ENCODE data around the gene SLC25A46. TPM values are rescaled to one million over a fixed set of nuclear protein-coding genes. Genes with fewer than 3 reads are reported as not detected.
"Not testable (repeated sequence)": the region's sequence is repeated elsewhere in the genome, so short reads cannot be mapped to it uniquely, and the experiment has no call there.

Gene SLC25A46
- total and polyA plus RNA-seq, 10 donors = 14.1 to 59.7 (median 41.4) TPM

DNA sequence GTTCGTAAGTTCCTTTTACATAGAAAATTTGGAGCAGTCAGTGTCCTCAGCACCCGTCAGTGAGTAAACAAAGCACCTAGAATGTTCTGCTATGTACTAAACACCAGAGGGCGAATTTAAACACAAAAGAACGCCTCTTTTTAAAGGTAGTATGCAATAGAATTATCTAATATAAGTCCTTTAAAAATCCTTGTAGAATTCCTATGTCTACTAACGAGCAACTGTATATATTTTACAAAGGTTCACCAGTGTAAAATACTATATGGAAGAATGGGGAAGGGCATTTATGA is 11.8 kb upstream of the SLC25A46 start:
- Histone ChIP-seq H3K27ac (no peak overlapping the region), H3K4me3 (peak overlapping the region; percentile 22 to 62 (median 41)), H3K36me3 (no peaks in the 10 kb centered on the region), H3K9me3 (no peaks in the 10 kb centered on the region), H3K4me1 (peaks cover 0 to 8% (median 0%) of the 10 kb centered on the region in 6 donors), H3K27me3 (replicated peaks in 1 of 7) (no peaks in the 10 kb centered on the region)
- no peak for DNase-seq
- WGBS, 5 donors = 39 to 70% (median 50%) methylated on average over 5 of the region's 5 CpGs
- intact Hi-C loops (cut with DNase I; ENCODE audit: low total_unique reads) = no loop called here
- TF ChIP-seq, protein P1, sequence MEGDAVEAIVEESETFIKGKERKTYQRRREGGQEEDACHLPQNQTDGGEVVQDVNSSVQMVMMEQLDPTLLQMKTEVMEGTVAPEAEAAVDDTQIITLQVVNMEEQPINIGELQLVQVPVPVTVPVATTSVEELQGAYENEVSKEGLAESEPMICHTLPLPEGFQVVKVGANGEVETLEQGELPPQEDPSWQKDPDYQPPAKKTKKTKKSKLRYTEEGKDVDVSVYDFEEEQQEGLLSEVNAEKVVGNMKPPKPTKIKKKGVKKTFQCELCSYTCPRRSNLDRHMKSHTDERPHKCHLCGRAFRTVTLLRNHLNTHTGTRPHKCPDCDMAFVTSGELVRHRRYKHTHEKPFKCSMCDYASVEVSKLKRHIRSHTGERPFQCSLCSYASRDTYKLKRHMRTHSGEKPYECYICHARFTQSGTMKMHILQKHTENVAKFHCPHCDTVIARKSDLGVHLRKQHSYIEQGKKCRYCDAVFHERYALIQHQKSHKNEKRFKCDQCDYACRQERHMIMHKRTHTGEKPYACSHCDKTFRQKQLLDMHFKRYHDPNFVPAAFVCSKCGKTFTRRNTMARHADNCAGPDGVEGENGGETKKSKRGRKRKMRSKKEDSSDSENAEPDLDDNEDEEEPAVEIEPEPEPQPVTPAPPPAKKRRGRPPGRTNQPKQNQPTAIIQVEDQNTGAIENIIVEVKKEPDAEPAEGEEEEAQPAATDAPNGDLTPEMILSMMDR (IDR thresholded peaks at IDR 0.05 in 8 of 11, conservative IDR thresholded peaks at IDR 0.05 in 3 of 11) = peak in 1 of 11 experiments; percentile 11
- no peak for TF ChIP-seq POLR2AphosphoS5 (IDR thresholded peaks at IDR 0.05)

DNA sequence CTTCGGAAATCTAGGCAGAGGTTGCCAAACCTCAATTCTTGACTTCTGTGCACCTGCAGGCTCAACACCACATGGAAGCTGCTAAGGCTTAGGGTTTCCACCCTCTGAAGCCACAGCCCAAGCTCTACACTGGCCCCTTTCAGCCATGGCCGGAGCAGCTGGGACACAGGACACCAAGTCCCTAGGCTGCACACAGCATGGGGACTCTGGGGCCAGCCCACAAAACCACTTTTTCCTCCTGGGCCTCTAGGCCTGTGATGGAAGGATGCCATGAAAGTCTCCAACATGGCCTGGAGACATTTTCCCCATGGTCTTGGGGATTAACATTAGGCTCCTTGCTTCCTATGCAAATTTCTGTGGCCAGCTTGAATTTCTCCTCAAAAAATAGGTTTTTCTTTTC is 7.3 kb upstream of the SLC25A46 start:
- DNase-seq; H3K4me1 ChIP-seq; H3K4me3 ChIP-seq; H3K27ac ChIP-seq; H3K9me3 ChIP-seq; H3K27me3 ChIP-seq (replicated peaks in 1 of 7); H3K36me3 ChIP-seq; intact Hi-C loops (cut with DNase I; ENCODE audit: low total_unique reads): not testable (repeated sequence)
- 93 to 100% (median 93%) methylated on average over 2 of the region's 2 CpGs for WGBS, 5 donors

DNA sequence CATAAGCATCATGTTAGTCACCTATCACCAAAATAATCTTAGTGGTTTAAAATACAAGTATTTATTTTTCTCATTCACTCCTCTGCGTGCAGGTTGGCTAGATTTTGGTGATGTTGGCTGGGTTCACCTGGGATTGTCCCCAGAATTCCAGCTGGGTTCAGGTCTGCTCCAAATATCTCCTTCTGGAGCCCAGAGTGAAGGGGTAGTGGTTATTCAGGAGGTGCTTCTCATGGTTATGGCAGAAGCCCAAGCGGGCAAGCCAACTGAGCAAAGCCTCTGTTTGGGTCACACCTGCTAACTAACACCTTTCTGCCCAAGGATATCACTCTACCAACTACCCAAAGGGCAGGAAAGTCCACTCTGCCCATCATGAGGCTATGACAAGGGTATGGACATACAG is 4.7 kb upstream of the SLC25A46 start:
- H3K4me1 ChIP-seq = peaks cover 4 to 18% (median 5%) of the 10 kb centered on the region in 6 donors
- peaks cover 0 to 5% (median 0%) of the 10 kb centered on the region in 7 donors for H3K27me3 ChIP-seq (replicated peaks in 1 of 7)
- H3K27ac ChIP-seq = no peak overlapping the region
- TF ChIP-seq POLR2A (IDR thresholded peaks at IDR 0.05) (no peak), POLR2AphosphoS5 (IDR thresholded peaks at IDR 0.05) (no peak)
- TF ChIP-seq, protein P1 (IDR thresholded peaks at IDR 0.05 in 8 of 11, conservative IDR thresholded peaks at IDR 0.05 in 3 of 11) = no peak
- no peaks in the 10 kb centered on the region for H3K36me3 ChIP-seq
- no peaks in the 10 kb centered on the region for H3K9me3 ChIP-seq
- no peak overlapping the region for H3K4me3 ChIP-seq
- WGBS, 5 donors = 90 to 96% (median 93%) methylated on average over 2 of the region's 2 CpGs
- intact Hi-C loops (cut with DNase I; ENCODE audit: low total_unique reads) = no loop called here
- no peak for DNase-seq

DNA sequence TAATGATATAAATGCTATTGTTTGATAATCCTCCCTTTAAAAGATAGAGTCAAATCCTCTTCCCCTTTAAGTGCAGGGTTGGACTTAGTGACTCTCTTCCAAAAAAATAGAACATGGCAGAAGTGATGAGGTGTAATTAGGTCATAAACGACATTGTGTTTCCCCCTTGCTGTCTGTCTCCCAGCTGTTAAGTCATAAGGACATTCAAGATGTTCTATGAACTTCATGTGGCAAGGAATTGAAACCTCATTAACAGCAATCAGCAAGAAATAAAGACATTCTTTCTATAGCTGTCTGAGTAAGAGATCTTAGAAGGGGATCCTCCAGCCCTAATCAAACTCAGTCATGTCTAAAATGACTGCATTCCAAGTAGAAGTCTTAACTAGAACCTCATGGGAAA is 3.3 kb upstream of the SLC25A46 start:
- Histone ChIP-seq H3K4me3 (no peak overlapping the region), H3K27ac (no peak overlapping the region), H3K36me3 (no peaks in the 10 kb centered on the region), H3K9me3 (no peaks in the 10 kb centered on the region), H3K27me3 (replicated peaks in 1 of 7) (peaks cover 0 to 5% (median 0%) of the 10 kb centered on the region in 7 donors), H3K4me1 (peaks cover 15 to 32% (median 16%) of the 10 kb centered on the region in 6 donors)
- WGBS, 5 donors = 54 to 71% (median 68%) methylated on average over 1 of the region's 1 CpG
- intact Hi-C loops (cut with DNase I; ENCODE audit: low total_unique reads) = loop anchor here (5.0 kb wide), 1 partner anchor 362 kb away; no protein-coding TSS in a partner anchor
- TF ChIP-seq, protein P1 (IDR thresholded peaks at IDR 0.05 in 8 of 11, conservative IDR thresholded peaks at IDR 0.05 in 3 of 11) = no peak
- no peak for DNase-seq

DNA sequence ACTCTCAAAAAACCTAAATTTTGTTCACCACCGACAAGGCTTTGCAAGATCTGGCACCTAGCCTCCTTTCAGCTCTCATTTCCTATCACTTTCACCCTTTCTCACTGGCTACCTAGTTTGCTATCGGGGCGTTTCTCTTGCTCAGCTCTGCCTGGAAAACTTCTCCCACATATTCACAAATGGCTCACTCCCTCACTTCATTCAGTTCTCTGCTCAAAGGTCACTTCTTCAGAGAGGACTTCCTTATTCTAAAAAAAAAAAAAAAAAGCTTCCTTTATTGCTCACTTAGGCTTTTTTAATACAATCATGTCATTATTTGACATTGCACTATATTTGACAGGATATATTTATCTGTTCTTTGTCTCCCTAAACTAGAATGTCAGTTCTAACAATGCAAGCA is 2.1 kb upstream of the SLC25A46 start:
- H3K9me3 ChIP-seq = no peaks in the 10 kb centered on the region
- H3K4me3 ChIP-seq = no peak overlapping the region
- TF ChIP-seq POLR2A (IDR thresholded peaks at IDR 0.05) (no peak), POLR2AphosphoS5 (IDR thresholded peaks at IDR 0.05) (no peak)
- TF ChIP-seq, protein P1 (IDR thresholded peaks at IDR 0.05 in 8 of 11, conservative IDR thresholded peaks at IDR 0.05 in 3 of 11) = no peak
- H3K4me1 ChIP-seq = peaks cover 15 to 43% (median 26%) of the 10 kb centered on the region in 6 donors
- H3K27ac ChIP-seq = no peak overlapping the region
- intact Hi-C loops (cut with DNase I; ENCODE audit: low total_unique reads) = loop anchor here (5.0 kb wide), 1 partner anchor 361 kb away; no protein-coding TSS in a partner anchor
- H3K27me3 ChIP-seq (replicated peaks in 1 of 7) = peaks cover 0 to 5% (median 0%) of the 10 kb centered on the region in 7 donors
- WGBS, 5 donors = 67 to 91% (median 79%) methylated on average over 3 of the region's 3 CpGs
- no peak for DNase-seq
- no peaks in the 10 kb centered on the region for H3K36me3 ChIP-seq
